Kidney glomerular epithelial cell (primary cell): ENCODE results near the gene CHCHD6.

Experiments used
- DNase-seq: peaks from one replicate; lab custom pipeline; 2025; lab: John Stamatoyannopoulos, UW

CHCHD6 gene

GRCh38 chr3:126979046-126979628, 275.1 kb downstream of the CHCHD6 start:
- DNase-seq, result no peak

GRCh38 chr3:126980266-126980811, 276.3 kb downstream of the CHCHD6 start:
- DNase-seq, result no peak

GRCh38 chr3:126982126-126982470, 278.1 kb downstream of the CHCHD6 start:
- DNase-seq, result no peak

GRCh38 chr3:126982471-126983175, 278.6 kb downstream of the CHCHD6 start, which contains the start of gene PLXNA1:
Gene PLXNA1 (plus strand): TSS chr3:126983115. CDS start chr3:126988594, 5,479 bp downstream.
- peak; percentile 45 for DNase-seq

- no peak for DNase-seq
These were observed 279.2 kb downstream of the CHCHD6 start for GRCh38 chr3:126983276-126983652.

- DNase-seq, result no peak
These were observed 279.8 kb downstream of the CHCHD6 start for GRCh38 chr3:126983653-126984390.

- no peak for DNase-seq
These were observed 280.5 kb downstream of the CHCHD6 start for GRCh38 chr3:126984391-126985131.

- no peak for DNase-seq
These were observed 281.3 kb downstream of the CHCHD6 start for GRCh38 chr3:126985132-126985985.

- DNase-seq, result no peak
These were observed 282.0 kb downstream of the CHCHD6 start for GRCh38 chr3:126986001-126986400.

- no peak for DNase-seq
These were observed 283.1 kb downstream of the CHCHD6 start for GRCh38 chr3:126987129-126987528.

GRCh38 chr3:126987596-126987995, 283.6 kb downstream of the CHCHD6 start:
- DNase-seq, result no peak

GRCh38 chr3:126988451-126989021, 284.5 kb downstream of the CHCHD6 start:
- DNase-seq, result no peak

- no peak for DNase-seq
These were observed 285.4 kb downstream of the CHCHD6 start for GRCh38 chr3:126989316-126990023.

- no peak for DNase-seq
These were observed 286.1 kb downstream of the CHCHD6 start for GRCh38 chr3:126990024-126990700.

GRCh38 chr3:126990890-126991289, 286.9 kb downstream of the CHCHD6 start:
- no peak for DNase-seq

- DNase-seq, result no peak
These were observed 287.5 kb downstream of the CHCHD6 start for GRCh38 chr3:126991366-126992200.

- no peak for DNase-seq
These were observed 288.2 kb downstream of the CHCHD6 start for GRCh38 chr3:126992216-126992615.

GRCh38 chr3:126992776-126993175, 288.7 kb downstream of the CHCHD6 start:
- DNase-seq, result no peak

GRCh38 chr3:126993436-126993835, 289.4 kb downstream of the CHCHD6 start:
- DNase-seq, result no peak
